SJCRH30 (cell line): ENCODE data around the gene LINC00237. TPM values are rescaled to one million over a fixed set of nuclear protein-coding genes. Genes with fewer than 3 reads are reported as not detected.
A peak's percentile ranks its signal among the peaks of the same experiment; 100 is the strongest.

Experiments used
- DNase-seq, 2 experiments: peaks; one replicate each; pipeline ENCODE4 v3.0.0-alpha.2; 2015 to 2020
- H3K27ac ChIP-seq: fragments of 250-450 bp; sonication (Bioruptor Pico); 2 replicates; pipeline ENCODE4 v1.5.1; 2020; ENCODE audit warnings: mild to moderate bottlenecking, moderate library complexity
- H3K27me3 ChIP-seq: fragments of 250-450 bp; sonication (Bioruptor Pico); 2 replicates; pipeline ENCODE4 v1.5.1; 2020; ENCODE audit warnings: mild to moderate bottlenecking, moderate library complexity
- H3K36me3 ChIP-seq: fragments of 250-450 bp; sonication (Bioruptor Pico); 2 replicates; pipeline ENCODE4 v1.5.1; 2020; ENCODE audit warnings: mild to moderate bottlenecking, moderate library complexity
- H3K4me1 ChIP-seq: fragments of 250-450 bp; sonication (Bioruptor Pico); 2 replicates; pipeline ENCODE4 v1.5.1; 2020; ENCODE audit warnings: mild to moderate bottlenecking, moderate library complexity
- H3K4me3 ChIP-seq: fragments of 250-450 bp; sonication (Bioruptor Pico); 2 replicates; pipeline ENCODE4 v1.5.1; 2020; ENCODE audit warnings: mild to moderate bottlenecking, moderate library complexity
- H3K9me3 ChIP-seq: fragments of 250-450 bp; sonication (Bioruptor Pico); replicated peaks from 2 replicates; pipeline ENCODE4 v1.5.1; 2020; ENCODE audit warnings: mild to moderate bottlenecking, moderate library complexity
- total RNA-seq: library from RNA; depleted of rRNA; stranded (reverse); fragments of >200 nt; shearing (Covaris generic); gene quantifications from 2 replicates; pipeline ENCODE4 v1.2.3, GENCODE V29; 2014

LINC00237 gene
- total RNA-seq, 1 experiment from 2014 or later = not detected

DNA sequence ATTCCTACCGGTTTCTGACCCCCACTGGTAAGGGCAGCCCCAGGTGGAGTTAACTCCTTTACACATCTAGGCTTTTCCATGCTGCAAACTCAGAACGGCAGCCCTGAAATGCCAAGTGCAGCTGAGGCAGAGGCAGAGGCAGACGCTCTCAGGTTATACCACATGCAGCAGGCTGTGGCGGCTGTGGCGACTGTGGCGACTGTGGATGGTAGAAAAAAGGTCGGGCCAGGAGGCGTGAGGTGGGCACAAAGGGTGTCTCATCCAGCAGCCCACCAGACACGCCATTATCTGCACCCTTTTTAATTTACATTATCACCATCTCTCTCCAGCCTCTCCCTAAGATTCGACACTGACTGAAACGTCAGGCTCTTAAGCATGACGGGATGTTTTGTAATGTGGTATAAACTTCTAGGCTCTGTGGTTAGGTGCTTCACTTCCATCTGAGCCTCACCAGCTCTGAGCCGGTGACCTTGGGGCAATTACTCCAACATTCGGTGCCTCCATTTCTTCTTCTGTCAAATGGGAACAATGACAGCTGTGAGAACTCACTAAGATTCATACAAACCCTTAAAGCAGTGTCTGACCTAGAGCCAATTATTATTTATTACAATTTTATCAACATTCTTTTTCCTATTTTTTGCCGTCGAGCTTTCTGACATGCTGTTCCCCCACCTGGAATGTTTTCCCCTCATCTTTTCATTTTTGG, 27.9 kb upstream of the LINC00237 start:
- Histone ChIP-seq H3K27me3 (no peaks in the 10 kb centered on the region), H3K9me3 (no peaks in the 10 kb centered on the region), H3K4me1 (no peaks in the 10 kb centered on the region), H3K4me3 (no peak overlapping the region), H3K27ac (no peak overlapping the region), H3K36me3 (no peaks in the 10 kb centered on the region; the same call in 1 of the 2 replicates)
- DNase-seq = no peak

DNA sequence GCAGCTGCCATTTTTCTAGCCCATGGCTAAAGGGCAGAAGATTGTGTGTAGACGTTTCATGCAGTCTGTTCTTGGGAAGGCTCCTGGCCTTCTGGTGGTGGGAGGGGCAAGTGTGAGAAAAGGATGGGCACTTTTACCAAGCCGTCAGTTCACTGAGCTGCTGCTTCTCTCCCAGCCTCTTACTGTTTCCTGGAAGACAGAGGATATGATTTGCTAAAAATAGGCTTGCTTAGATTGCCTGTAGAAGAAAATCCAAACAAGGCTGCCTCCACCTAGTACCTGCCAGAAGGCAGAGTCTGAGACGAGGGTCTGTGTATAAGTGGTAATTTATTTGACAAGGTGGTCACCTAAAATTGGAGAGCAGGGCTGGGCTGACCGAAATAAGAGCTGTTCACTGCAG, 27.2 kb upstream of the LINC00237 start:
- H3K27me3 ChIP-seq = no peaks in the 10 kb centered on the region
- no peak overlapping the region for H3K27ac ChIP-seq
- no peaks in the 10 kb centered on the region for H3K4me1 ChIP-seq
- H3K36me3 ChIP-seq = no peaks in the 10 kb centered on the region; the same call in 1 of the 2 replicates
- no peak for DNase-seq
- no peak overlapping the region for H3K4me3 ChIP-seq
- no peaks in the 10 kb centered on the region for H3K9me3 ChIP-seq

DNA sequence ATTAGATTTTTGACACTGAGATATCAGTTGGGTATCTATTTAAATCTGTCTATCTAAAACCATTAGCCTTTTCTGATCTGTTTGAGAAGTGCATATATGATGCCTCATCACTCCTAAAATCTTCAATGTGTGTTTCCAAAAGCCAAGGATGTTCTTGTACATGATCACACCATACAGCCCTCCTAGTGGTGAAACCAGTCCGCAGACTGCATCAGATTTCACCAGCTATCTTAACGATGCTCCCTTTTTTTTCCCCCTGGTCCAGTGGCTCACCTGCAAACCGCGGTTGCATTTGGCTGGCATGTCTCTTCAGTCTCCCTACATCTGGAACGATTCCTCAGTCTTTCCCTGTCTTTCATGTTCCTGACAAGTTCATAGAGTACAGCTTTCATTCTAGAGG, 23.7 kb upstream of the LINC00237 start:
- Histone ChIP-seq H3K4me1 (no peaks in the 10 kb centered on the region), H3K9me3 (no peaks in the 10 kb centered on the region), H3K27ac (no peak overlapping the region), H3K36me3 (no peaks in the 10 kb centered on the region), H3K4me3 (no peak overlapping the region), H3K27me3 (no peaks in the 10 kb centered on the region)
- no peak for DNase-seq

DNA sequence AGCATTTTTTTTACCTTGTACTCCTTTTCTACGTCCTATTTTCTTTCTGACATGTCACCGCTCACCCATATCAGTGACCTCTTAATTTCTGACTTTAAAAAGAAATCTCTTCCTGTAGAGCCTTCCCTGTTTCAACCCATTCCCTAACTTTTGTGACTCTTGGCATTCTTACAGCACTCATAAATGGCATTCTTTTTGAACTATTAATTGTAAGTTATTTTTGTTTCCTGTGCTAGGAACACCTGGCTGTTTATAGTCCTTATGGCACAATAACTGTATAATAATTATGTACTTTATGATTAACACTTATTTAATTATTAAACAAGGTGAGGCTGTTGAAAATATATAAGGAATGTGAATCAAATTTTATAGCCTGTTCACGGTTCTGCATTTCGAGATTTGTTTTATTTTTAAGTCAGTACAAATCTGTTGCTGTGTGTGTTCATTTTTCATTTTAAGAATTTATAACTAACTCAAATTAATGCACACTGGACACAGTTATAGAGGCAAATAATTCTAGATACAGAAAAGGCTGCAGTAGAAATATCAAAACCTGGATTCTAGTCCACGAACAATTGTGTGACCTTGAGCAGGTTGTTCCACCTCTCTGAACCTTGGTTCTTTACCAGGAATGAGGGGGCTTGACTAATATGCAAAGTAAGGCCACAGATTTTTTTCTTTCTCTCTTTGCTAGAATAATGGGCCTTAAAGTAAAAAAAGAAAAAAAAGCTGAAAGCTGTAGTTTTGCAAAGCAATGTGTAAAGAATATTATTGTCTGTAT, 21.2 kb upstream of the LINC00237 start:
- peak overlapping the region; percentile 93 for H3K4me3 ChIP-seq
- DNase-seq = no peak
- no peaks in the 10 kb centered on the region for H3K36me3 ChIP-seq
- H3K27ac ChIP-seq = no peak overlapping the region
- no peaks in the 10 kb centered on the region for H3K27me3 ChIP-seq
- H3K9me3 ChIP-seq = no peaks in the 10 kb centered on the region
- no peaks in the 10 kb centered on the region for H3K4me1 ChIP-seq

DNA sequence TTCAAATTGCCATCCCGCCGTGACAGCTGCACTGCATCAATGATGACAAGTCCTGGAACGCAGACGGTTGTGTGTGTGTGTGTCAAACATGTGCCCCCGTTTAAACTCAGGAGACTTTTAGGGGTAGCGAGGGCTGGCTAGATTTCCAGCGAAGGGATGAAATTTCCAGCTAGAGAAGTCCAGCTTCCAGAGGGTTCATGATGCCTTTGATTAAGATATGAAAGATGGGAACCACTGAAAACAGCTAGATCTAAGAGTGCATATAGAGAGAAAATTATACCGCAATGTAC, 20.4 kb upstream of the LINC00237 start:
- Histone ChIP-seq H3K36me3 (no peaks in the 10 kb centered on the region), H3K4me3 (peak overlapping the region; percentile 93), H3K27ac (peak overlapping the region; percentile 78), H3K9me3 (no peaks in the 10 kb centered on the region), H3K27me3 (no peaks in the 10 kb centered on the region), H3K4me1 (no peaks in the 10 kb centered on the region)
- no peak for DNase-seq

DNA sequence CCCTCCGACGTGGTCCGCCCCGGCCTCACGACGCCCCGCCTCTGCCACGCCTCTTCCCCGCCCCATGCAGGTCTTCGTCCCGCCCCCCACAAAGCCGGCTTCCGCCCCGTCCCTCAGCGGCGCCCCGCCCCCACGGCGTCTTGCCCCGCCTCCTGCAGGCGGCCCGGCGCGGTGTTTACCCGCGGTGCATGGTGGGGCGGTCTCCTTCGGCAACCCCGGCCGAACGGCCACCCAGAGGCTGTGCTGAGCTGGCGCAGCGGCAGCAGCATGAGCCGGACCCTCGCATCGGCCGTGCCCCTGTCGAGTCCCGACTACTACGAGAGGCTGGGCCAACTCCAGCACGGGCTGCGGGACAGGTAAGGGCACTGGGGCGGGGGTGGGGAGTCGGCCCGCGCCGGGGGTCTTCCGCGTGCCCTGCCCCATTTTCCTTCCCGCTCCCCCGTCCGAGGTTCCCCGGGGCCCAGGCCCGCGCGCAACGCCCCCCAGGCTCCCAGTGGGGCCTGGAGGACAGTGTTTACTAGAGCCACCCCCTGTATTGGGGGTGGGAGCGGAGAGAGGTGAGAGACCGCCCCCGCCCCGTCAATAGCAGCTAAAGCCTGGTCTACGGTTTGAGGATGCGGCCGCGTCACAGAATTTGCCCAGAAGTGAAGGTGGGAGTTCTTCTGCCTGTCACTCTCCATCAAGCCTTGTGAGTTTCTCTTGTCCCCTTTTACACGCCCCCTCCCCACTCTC, 19.9 kb upstream of the LINC00237 start, which contains the start of gene KIZ:
TSS of gene KIZ (plus strand) at position 234 of the 732 bp plus-strand sequence. CDS start at position 268, 34 bp downstream.
- peak within 1 kb of the TSS; percentile 93 for H3K4me3 ChIP-seq
- no peaks in the 10 kb centered on the region for H3K36me3 ChIP-seq
- H3K27me3 ChIP-seq = no peaks in the 10 kb centered on the region
- H3K9me3 ChIP-seq = no peaks in the 10 kb centered on the region
- no peaks in the 10 kb centered on the region for H3K4me1 ChIP-seq
- DNase-seq = peak; percentile 96 to 97
- peak within 1 kb of the TSS; percentile 78 for H3K27ac ChIP-seq

DNA sequence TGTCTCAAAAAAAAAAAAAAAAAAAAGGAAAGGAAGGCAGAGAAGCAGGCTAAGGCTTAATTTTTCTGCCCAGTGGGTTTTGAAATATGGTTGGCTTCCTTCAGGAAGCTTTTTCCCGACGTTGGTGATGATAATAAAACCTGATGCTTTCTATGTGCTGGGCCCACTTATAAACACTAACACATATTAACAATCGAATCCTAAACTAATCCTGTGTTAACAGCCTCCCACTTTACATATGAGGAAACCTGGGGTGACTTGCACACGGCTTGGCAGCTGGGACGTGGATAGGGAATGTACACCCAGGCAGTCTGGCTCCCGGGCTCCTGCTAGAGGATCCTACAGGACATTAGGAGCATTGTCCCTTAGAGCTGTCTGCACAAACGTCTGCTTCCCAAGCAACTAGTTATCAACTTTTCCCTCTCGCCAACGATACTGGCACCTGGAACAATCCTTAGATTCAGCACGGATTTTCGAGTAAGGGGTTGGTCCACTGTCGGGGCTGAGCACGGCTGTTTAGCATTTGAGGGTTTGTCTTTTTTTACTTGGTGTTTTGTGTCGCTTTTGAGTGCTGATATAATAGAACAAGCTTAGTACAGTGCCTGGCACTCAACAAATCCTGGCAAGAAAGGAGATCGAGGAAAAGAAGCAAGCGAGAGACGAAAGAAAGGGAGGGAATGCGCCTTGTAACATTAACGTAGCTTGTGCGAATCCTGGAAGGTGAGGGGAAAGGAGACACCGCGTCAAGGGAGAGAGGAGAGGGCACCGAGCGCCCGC, 19.1 kb upstream of the LINC00237 start:
- peak; percentile 75 to 83 for DNase-seq
- Histone ChIP-seq H3K9me3 (no peaks in the 10 kb centered on the region), H3K36me3 (no peaks in the 10 kb centered on the region), H3K4me3 (peak overlapping the region; percentile 93), H3K27me3 (no peaks in the 10 kb centered on the region), H3K27ac (peak overlapping the region; percentile 45; the same call in 1 of the 2 replicates), H3K4me1 (no peaks in the 10 kb centered on the region)

DNA sequence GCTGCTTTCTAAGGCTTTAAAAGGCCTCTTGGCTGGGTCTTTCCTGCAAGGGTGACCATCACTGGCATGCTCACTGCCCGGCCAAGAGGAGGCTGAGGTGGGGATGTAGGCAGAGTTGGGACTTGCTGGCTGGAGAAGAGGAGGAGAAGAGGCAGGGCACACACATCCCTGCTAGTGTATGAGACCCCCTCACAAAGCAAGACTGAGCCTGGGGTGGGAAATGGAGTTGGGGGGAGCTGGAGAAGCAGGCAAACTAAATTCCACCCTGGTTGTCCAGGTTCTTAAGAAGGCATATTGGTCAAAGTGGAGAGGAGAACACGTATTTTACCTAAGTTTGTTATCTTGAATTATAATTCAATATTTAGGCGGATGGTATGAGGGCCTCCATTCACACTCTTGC, 18.0 kb upstream of the LINC00237 start:
- Histone ChIP-seq H3K4me3 (no peak overlapping the region), H3K27ac (no peak overlapping the region), H3K36me3 (no peaks in the 10 kb centered on the region), H3K9me3 (no peaks in the 10 kb centered on the region), H3K4me1 (no peaks in the 10 kb centered on the region), H3K27me3 (no peaks in the 10 kb centered on the region)
- no peak for DNase-seq

DNA sequence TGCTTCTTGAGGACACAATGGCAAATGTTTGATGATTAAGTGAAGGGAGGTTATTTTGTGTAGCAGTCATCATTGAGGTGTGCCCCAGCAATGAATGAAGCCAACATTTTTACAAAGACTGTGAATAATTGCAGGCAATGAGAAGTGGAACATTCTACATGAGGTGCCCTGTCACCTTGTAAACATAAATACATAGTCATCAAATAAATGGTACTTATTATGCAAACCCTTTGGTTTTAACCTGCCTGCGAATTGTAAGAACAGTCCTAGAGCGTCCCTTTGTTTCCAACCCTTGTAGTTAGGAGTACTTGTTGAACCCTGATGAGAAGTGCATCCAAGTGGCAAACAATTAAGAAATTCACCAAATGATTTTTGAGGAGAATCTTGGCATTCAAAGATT, 12.6 kb upstream of the LINC00237 start:
- H3K4me3 ChIP-seq = no peak overlapping the region
- H3K27me3 ChIP-seq = no peaks in the 10 kb centered on the region; the same call in 1 of the 2 replicates
- no peak overlapping the region for H3K27ac ChIP-seq
- H3K36me3 ChIP-seq = no peaks in the 10 kb centered on the region
- H3K4me1 ChIP-seq = no peaks in the 10 kb centered on the region
- H3K9me3 ChIP-seq = no peaks in the 10 kb centered on the region
- DNase-seq = no peak

DNA sequence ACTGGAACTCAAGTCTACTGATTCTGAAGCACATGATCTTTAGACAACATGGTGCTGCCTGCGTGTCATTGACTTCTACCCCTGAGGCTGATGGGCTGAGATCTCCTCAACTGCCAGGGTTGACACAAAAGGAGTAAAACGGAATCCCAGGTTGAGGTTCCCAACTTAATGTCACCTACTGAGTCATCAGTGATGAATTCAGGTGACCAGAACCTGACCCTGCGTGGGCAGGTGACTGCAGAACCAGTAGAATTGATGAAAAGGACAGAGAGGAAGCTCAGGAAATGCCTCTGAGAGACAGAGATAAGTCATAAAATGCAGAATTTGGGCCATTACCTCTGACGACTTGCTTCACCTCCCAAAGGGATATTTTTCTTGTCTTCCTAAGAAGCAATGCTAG, 12.0 kb upstream of the LINC00237 start:
- no peak overlapping the region for H3K4me3 ChIP-seq
- DNase-seq = no peak
- no peak overlapping the region for H3K27ac ChIP-seq
- no peaks in the 10 kb centered on the region for H3K9me3 ChIP-seq
- H3K4me1 ChIP-seq = no peaks in the 10 kb centered on the region
- H3K36me3 ChIP-seq = no peaks in the 10 kb centered on the region
- no peaks in the 10 kb centered on the region; the same call in 1 of the 2 replicates for H3K27me3 ChIP-seq

DNA sequence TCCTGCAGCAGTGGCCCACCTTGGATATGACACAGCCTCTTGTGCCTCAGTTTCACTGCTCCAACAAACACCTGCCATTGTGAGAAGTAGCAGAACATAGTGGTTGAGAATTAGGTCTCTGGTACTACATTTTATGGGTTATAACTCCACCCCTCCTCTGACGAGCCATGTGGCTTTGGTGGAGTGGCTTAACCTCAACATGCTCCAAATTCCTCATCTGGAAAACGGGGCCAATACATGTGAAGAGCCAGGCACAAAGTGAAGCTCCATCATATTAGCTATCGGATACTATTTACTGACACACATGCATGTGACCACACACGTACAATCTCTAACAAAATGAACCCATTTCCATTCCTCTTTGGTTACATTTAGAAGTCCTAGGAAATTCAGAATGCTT, 11.4 kb upstream of the LINC00237 start:
- DNase-seq = no peak
- Histone ChIP-seq H3K9me3 (no peaks in the 10 kb centered on the region), H3K4me3 (no peak overlapping the region), H3K36me3 (no peaks in the 10 kb centered on the region), H3K27ac (no peak overlapping the region), H3K27me3 (no peaks in the 10 kb centered on the region; the same call in 1 of the 2 replicates), H3K4me1 (no peaks in the 10 kb centered on the region)

DNA sequence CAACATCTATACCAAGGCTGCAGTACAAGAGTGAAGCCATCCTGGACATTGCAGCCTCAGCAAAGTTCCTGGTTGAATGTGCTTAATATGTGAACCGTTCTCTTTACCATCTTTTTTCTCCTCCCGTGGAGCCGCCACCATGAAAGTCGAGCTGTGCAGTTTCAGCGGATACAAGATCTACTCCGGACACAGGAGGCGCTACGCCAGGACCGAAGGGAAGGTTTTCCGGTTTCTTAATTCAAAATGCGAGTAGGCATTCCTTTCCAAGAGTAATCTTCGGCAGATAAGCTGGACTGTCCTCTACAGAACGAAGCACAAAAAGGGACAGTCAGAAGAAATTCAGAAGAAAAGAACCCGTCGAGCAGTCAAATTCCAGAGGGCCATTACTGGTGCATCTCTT, 8.4 kb upstream of the LINC00237 start:
- Histone ChIP-seq H3K4me3 (no peak overlapping the region), H3K4me1 (no peaks in the 10 kb centered on the region), H3K27me3 (no peaks in the 10 kb centered on the region; the same call in 1 of the 2 replicates), H3K27ac (no peak overlapping the region), H3K36me3 (no peaks in the 10 kb centered on the region), H3K9me3 (no peaks in the 10 kb centered on the region)
- DNase-seq = no peak

DNA sequence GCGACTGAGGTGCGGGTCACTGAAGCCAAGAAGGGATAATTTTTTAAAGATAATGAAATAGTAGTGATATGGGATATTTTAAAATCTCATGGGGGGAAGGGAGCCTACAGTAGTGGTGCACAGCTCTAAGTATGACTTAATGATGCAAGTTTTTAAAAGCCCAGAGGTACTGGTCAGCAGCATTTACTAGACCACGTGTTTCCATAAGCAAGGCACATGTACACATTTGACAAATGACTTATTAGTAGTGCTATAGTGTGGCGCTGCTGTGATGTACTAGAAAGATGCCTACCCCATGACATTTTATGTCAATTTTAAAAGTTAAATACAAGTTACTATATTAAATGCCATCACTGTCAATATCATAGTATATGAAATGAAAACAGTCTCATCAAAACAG, 7.5 kb upstream of the LINC00237 start:
- H3K4me3 ChIP-seq = no peak overlapping the region
- no peak for DNase-seq
- no peaks in the 10 kb centered on the region for H3K4me1 ChIP-seq
- no peaks in the 10 kb centered on the region for H3K9me3 ChIP-seq
- H3K27me3 ChIP-seq = no peaks in the 10 kb centered on the region; the same call in 1 of the 2 replicates
- no peaks in the 10 kb centered on the region for H3K36me3 ChIP-seq
- no peak overlapping the region for H3K27ac ChIP-seq

DNA sequence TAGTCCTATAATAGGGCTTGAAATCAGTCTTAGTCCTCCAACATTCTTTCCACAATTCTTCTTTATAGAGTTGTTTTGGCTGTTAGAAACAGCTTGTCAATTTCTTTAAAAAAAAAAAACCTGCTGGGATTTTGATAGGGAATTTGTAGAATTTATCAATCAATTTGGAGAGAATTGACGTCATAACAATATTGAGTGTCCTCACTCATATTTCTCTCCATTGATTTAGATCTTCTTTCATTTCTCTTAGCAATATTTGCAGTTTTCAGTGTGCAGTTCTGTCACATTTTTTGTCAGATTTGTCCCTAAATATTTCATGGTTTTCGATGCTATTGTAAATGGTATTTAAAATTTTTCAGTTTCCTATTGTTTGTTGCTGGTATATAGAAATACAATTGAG, 5.3 kb upstream of the LINC00237 start:
- H3K27me3 ChIP-seq = no peaks in the 10 kb centered on the region; the same call in 1 of the 2 replicates
- no peak overlapping the region for H3K27ac ChIP-seq

More for the DNA sequence above, 5.3 kb upstream of the LINC00237 start:
- Histone ChIP-seq H3K4me3 (no peak overlapping the region), H3K9me3 (no peaks in the 10 kb centered on the region), H3K36me3 (no peaks in the 10 kb centered on the region), H3K4me1 (no peaks in the 10 kb centered on the region)
- DNase-seq = no peak
